Heart left ventricle (tissue), 16 donors: ENCODE measurements around the gene POLD2. TPM values are rescaled to one million over a fixed set of nuclear protein-coding genes. Genes with fewer than 3 reads are reported as not detected.

Experiments used
- ATAC-seq, 4 donors: fragments of 200-7000 bp; cut with Tn5 transposase; one replicate each; pipeline ENCODE4 v1.9.1; 2020 to 2022; ENCODE audit warnings: moderate library complexity in 4 of 4, mild to moderate bottlenecking in 3 of 4, moderate number of reproducible peaks in 1 of 4
- DNase-seq, 5 donors: peaks; one replicate each; pipeline ENCODE4 v3.0.0-alpha.2; 2020
- H3K27ac ChIP-seq, 12 donors: fragments of 200-600 bp; sonication (generic) in 4 of 12; one replicate each; pipeline versions ENCODE4 v1.5.0 to v1.8.0; 2016 to 2022; ENCODE audit warnings: mild to moderate bottlenecking in 2 of 12
- H3K27me3 ChIP-seq, 9 donors: fragments of 200-600 bp; sonication (generic) in 2 of 9; one replicate each; pipeline versions ENCODE4 v1.5.1 to v1.8.0; 2016 to 2022; ENCODE audit warnings: mild to moderate bottlenecking in 3 of 9
- H3K36me3 ChIP-seq, 9 donors: fragments of 200-600 bp; sonication (generic) in 2 of 9; one replicate each; pipeline versions ENCODE4 v1.5.0 to v1.8.0; 2018 to 2022; ENCODE audit warnings: mild to moderate bottlenecking in 2 of 9
- H3K4me1 ChIP-seq, 12 donors: fragments of 200-600 bp; sonication (generic) in 4 of 12; one replicate each; pipeline versions ENCODE4 v1.5.0 to v1.8.0; 2016 to 2022; ENCODE audit warnings: mild to moderate bottlenecking in 3 of 12
- H3K4me3 ChIP-seq, 12 donors: fragments of 200-600 bp; sonication (generic) in 4 of 12; one replicate each; pipeline versions ENCODE4 v1.5.0 to v1.8.0; 2017 to 2022; ENCODE audit warnings: mild to moderate bottlenecking in 9 of 12, moderate library complexity in 4 of 12
- H3K9me3 ChIP-seq, 12 donors: fragments of 200-600 bp; sonication (generic) in 4 of 12; one replicate each; pipeline versions ENCODE4 v1.5.0 to v1.8.0; 2016 to 2022; ENCODE audit warnings: mild to moderate bottlenecking in 1 of 12
- CTCF ChIP-seq, 12 donors: fragments of 200-600 bp; sonication (generic) in 4 of 12; IDR thresholded peaks; one replicate each; pipeline versions ENCODE4 v1.5.0 to v1.8.0; 2018 to 2022; ENCODE audit warnings: antibody characterized with exemption in 12 of 12, mild to moderate bottlenecking in 5 of 12
- POLR2A ChIP-seq, 2 donors: fragments of 450-650 bp; IDR thresholded peaks; one replicate each; pipeline ENCODE4 v1.6.1; 2017; ENCODE audit warnings: antibody characterized with exemption in 2 of 2, mild to moderate bottlenecking in 2 of 2, moderate library complexity in 2 of 2
- WGBS, 4 donors: extraction: QIAGEN DNeasy Blood & Tissue Kit in 2 of 4; methylation state at CpG; one replicate each; pipeline versions ENCODE4 v1.1.5 to v1.1.7; 2013 to 2018; 5-methylcytosine and 5-hydroxymethylcytosine counted together
- intact Hi-C, 10 donors: fragments of 100-400 bp; cut with DNase I; formaldehyde crosslinking; loops; one replicate each; pipeline versions ENCODE4 v1.11.1 to v1.14.2; 2022
- polyA plus RNA-seq, 2 donors: library from polyadenylated mRNA; stranded (reverse); fragments of 200-250 nt; gene quantifications; one replicate each; pipeline ENCODE4 v1.2.3, GENCODE V29; 2013
- total RNA-seq, 9 donors: library from RNA; depleted of rRNA in 2 of 9; stranded (reverse); fragments of >200 nt in 2 of 9; fragmentation: NEBNext Ultra II Directional in 3 of 9; extraction: Animal tissue kit (Norgen Biotek cat#: 25700) in 3 of 9; gene quantifications; one replicate each; pipeline versions ENCODE4 v1.1.0 to v1.2.4, GENCODE V29; 2016 to 2023
- donor health status: ischemic (EF 13 %, LVEDD 7.1; RV severe dilation, severe dysfunction).
- donor health status: healthy with polysubstance abuse.
- donor health status: DM: no; HTN: yes; CAD: no.
- donor health status: DM: no; HTN: no; CAD: no.
- donor health status: ischemic (EF 25% LVEDD 6.9; RV normal size, moderate dysfunction).
- donor health status: ischemic (EF 25% LVEDD 5.7; RV mildly dilated, moderate dysfunction).
- donor health status: healthy.
- donor health status: DM: yes; HTN: yes; CAD: no.
- donor health status: ischemic (EF 35%, LVEDD 5.7; RV mildly dilated, moderate dysfunction).
- donor health status: nonischemic (EF 11% LVEDD 7.7; RV severe dilation, severe dysfunction).
- donor health status: DM: yes; HTN: yes; CAD: no.
- donor health status: PGD.
- donor health status: ischemic (EF 29% LVEDD 5.4; RV normal size, mild dysfunction).
- donor health status: nonischemic (EF 23%, LVEDD 6.1; RV moderate dilation, normal function).

The POLD2 gene
- total and polyA plus RNA-seq, 11 donors, result 67.0 to 176 (median 89.2) TPM

- no peak for DNase-seq
- TF ChIP-seq POLR2A (IDR thresholded peaks at IDR 0.05) (no peak), CTCF (IDR thresholded peaks at IDR 0.05) (no peak)
- peaks cover 0 to 11% (median 0%) of the 10 kb centered on the region in 12 donors for H3K4me1 ChIP-seq
- H3K9me3 ChIP-seq, result no peaks in the 10 kb centered on the region
- intact Hi-C loops, result no loop called here
- no peaks in the 10 kb centered on the region for H3K36me3 ChIP-seq
- ATAC-seq, result no peak
- no peak overlapping the region for H3K27ac ChIP-seq
- no peaks in the 10 kb centered on the region for H3K27me3 ChIP-seq
- 75 to 87% (median 83%) methylated on average over 6 to 8 of the region's 8 CpGs for WGBS, 4 donors
- no peak overlapping the region for H3K4me3 ChIP-seq
These were observed 32.1 kb upstream of the POLD2 start for GRCh38 chr7:44155191-44156185.

GRCh38 chr7:44154703-44155102 is 31.4 kb upstream of the POLD2 start:
- 69 to 84% (median 82%) methylated on average over 3 of the region's 3 CpGs for WGBS, 4 donors
- TF ChIP-seq CTCF (IDR thresholded peaks at IDR 0.05) (no peak), POLR2A (IDR thresholded peaks at IDR 0.05) (no peak)

GRCh38 chr7:44153948-44154335 is 30.6 kb upstream of the POLD2 start:
- H3K27me3 ChIP-seq, result no peaks in the 10 kb centered on the region
- H3K9me3 ChIP-seq, result no peaks in the 10 kb centered on the region
- TF ChIP-seq CTCF (IDR thresholded peaks at IDR 0.05) (no peak), POLR2A (IDR thresholded peaks at IDR 0.05) (no peak)
- no peaks in the 10 kb centered on the region for H3K36me3 ChIP-seq
- no peaks in the 10 kb centered on the region for H3K4me1 ChIP-seq
- ATAC-seq (no peak), DNase-seq (no peak)
- H3K4me3 ChIP-seq, result no peak overlapping the region
- intact Hi-C loops, result loop anchor here in 1 of 10 donors (5.0 kb wide), 1 partner anchor 38 kb away; no protein-coding TSS in a partner anchor
- 85 to 90% (median 86%) methylated on average over 5 of the region's 5 CpGs for WGBS, 4 donors
- no peak overlapping the region for H3K27ac ChIP-seq

More at GRCh38 chr7:44154703-44155102, 31.4 kb upstream of the POLD2 start:
- Histone ChIP-seq H3K27me3 (no peaks in the 10 kb centered on the region), H3K27ac (no peak overlapping the region), H3K4me1 (peaks cover 0 to 7% (median 0%) of the 10 kb centered on the region in 12 donors), H3K36me3 (no peaks in the 10 kb centered on the region), H3K4me3 (no peak overlapping the region), H3K9me3 (no peaks in the 10 kb centered on the region)
- intact Hi-C loops, result loop anchor here in 1 of 10 donors (5.0 kb wide), 1 partner anchor 38 kb away; no protein-coding TSS in a partner anchor
- DNase-seq (no peak), ATAC-seq (no peak)
